Measurements from ENCODE around the gene TAAR2.
"Not testable (repeated sequence)": the region's sequence is repeated elsewhere in the genome, so short reads cannot be mapped to it uniquely, and the experiment has no call there.

TAAR2 gene

DNA sequence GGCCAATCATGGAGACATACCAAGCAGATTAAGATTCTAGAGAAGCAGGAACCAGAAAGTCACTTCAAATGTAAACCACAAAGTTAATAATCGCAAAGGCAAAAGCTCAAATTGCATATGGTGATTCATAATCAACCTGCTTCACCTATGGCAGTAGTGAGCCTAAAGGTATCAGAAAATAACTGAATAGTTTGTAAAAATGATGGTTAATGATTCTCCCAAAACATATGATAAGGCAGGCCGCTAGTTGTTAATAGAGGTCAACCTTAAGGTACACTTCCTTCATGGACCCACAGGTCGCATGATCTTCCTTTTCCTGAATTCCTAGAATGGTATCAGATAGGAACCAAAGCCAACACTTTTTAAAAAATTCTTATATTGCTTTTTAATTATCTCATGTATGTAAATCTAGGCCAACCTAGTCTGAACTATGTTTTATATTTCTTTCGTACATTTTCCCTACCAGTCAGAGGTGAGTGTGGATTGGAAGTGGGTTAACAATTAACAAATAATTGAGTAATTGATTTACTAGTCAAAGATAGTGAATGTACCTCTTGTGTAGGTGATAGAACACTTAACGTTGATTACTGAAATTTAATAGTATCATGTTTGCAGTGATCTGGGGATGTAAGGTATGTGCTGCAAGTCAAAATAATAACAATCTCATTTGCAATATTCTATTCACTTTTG is 16.4 kb downstream of the TAAR2 start:
- Histone ChIP-seq H3K36me3 (ENCODE audit: control insufficient read depth in 1 of 2, insufficient read depth in 2 of 2, low read depth in 1 of 2, low read length in 2 of 2) (no peaks in the 10 kb centered on the region), H3K79me1 (replicated peaks; ENCODE audit: low read length, poor library complexity, severe bottlenecking) (no peaks in the 10 kb centered on the region), H2BK12ac (ENCODE audit: low read length in 2 of 2) (no peak overlapping the region), H3K9ac (ENCODE audit: low read length) (no peak overlapping the region), H3K14ac (ENCODE audit: low read length in 2 of 2) (no peak overlapping the region), H4K91ac (ENCODE audit: low read length) (no peak overlapping the region), H3K4me2 (ENCODE audit: low read length, poor library complexity, severe bottlenecking) (no peak overlapping the region), H3K4me1 (ENCODE audit: control insufficient read depth, insufficient read depth, low read depth, low read length) (peaks cover 3% of the 10 kb centered on the region), H2BK5ac (ENCODE audit: low read depth, low read length, poor library complexity, severe bottlenecking) (no peak overlapping the region), H3K27me3 (ENCODE audit: control insufficient read depth in 1 of 2, insufficient read depth in 1 of 2, low read length in 2 of 2) (peaks cover 0 to 4% of the 10 kb centered on the region in 2 experiments), H4K8ac (ENCODE audit: low read length) (no peak overlapping the region), H2BK15ac (ENCODE audit: low read depth, poor library complexity, severe bottlenecking) (no peak overlapping the region), H3K23ac (ENCODE audit: low read length in 2 of 2) (no peak overlapping the region), H3K27ac (ENCODE audit: low read length, poor library complexity, severe bottlenecking) (no peak overlapping the region), H2AK5ac (ENCODE audit: low read length, severe bottlenecking) (no peak overlapping the region), H2BK120ac (ENCODE audit: low read depth, low read length) (no peak overlapping the region), H3K18ac (ENCODE audit: low read depth in 1 of 2, low read length in 2 of 2) (no peak overlapping the region), H3K4ac (ENCODE audit: low read depth in 1 of 2, low read length in 2 of 2) (no peak overlapping the region), H2AFZ (ENCODE audit: low read depth, low read length) (no peak overlapping the region), H3K4me3 (ENCODE audit: insufficient read depth in 1 of 2, low read depth in 1 of 2, low read length in 2 of 2) (no peak overlapping the region), H3K9me3 (ENCODE audit: control insufficient read depth, low read length) (no peaks in the 10 kb centered on the region)
- DNase-seq, result no peak
- WGBS, result 97% methylated on average over 3 of the region's 5 CpGs

DNA sequence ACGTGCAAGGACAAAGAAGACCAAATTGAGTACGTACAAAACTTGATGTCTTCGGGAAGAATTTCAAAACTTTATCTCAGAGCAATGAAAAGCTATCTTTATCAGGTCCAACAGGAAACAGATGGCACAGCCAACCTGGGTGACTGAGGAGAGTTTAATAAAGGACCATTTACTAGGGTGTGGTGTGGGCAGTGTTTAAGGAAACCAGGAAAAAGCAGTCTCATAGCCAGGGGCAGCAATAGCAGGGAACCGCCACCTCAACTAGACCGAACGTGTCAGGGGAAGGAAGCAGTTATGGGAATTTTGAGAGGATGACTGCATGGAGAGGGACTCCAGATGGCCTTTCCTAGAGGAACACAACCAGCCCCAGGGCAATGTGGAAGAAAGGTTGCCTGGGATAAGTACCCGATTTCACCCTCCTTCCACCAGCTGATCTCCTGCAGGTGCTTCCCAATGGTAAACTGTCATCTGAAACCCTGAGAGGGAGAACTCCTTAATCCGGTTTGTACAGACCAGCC is 19.4 kb downstream of the TAAR2 start:
- H4K8ac ChIP-seq (ENCODE audit: low read length), result no peak overlapping the region
- peaks cover 3% of the 10 kb centered on the region for H3K4me1 ChIP-seq (ENCODE audit: control insufficient read depth, insufficient read depth, low read depth, low read length)
- no peaks in the 10 kb centered on the region for H3K9me3 ChIP-seq (ENCODE audit: control insufficient read depth, low read length)
- no peaks in the 10 kb centered on the region for H3K36me3 ChIP-seq (ENCODE audit: control insufficient read depth in 1 of 2, insufficient read depth in 2 of 2, low read depth in 1 of 2, low read length in 2 of 2)
- WGBS, result 94% methylated on average over 7 of the region's 8 CpGs
- H2BK5ac ChIP-seq (ENCODE audit: low read depth, low read length, poor library complexity, severe bottlenecking), result no peak overlapping the region
- no peak for DNase-seq
- no peak overlapping the region for H4K91ac ChIP-seq (ENCODE audit: low read length)
- H3K4me3 ChIP-seq (ENCODE audit: insufficient read depth in 1 of 2, low read depth in 1 of 2, low read length in 2 of 2), result no peak overlapping the region
- H3K18ac ChIP-seq (ENCODE audit: low read depth in 1 of 2, low read length in 2 of 2), result no peak overlapping the region
- peaks cover 0 to 4% of the 10 kb centered on the region in 2 experiments for H3K27me3 ChIP-seq (ENCODE audit: control insufficient read depth in 1 of 2, insufficient read depth in 1 of 2, low read length in 2 of 2)
- no peak overlapping the region for H2AK5ac ChIP-seq (ENCODE audit: low read length, severe bottlenecking)
- no peak overlapping the region for H3K27ac ChIP-seq (ENCODE audit: low read length, poor library complexity, severe bottlenecking)
- H3K14ac ChIP-seq (ENCODE audit: low read length in 2 of 2), result no peak overlapping the region
- H3K23ac ChIP-seq (ENCODE audit: low read length in 2 of 2), result no peak overlapping the region
- no peak overlapping the region for H3K4ac ChIP-seq (ENCODE audit: low read depth in 1 of 2, low read length in 2 of 2)
- no peak overlapping the region for H2BK15ac ChIP-seq (ENCODE audit: low read depth, poor library complexity, severe bottlenecking)
- H2AFZ ChIP-seq (ENCODE audit: low read depth, low read length), result no peak overlapping the region
- H3K4me2 ChIP-seq (ENCODE audit: low read length, poor library complexity, severe bottlenecking), result no peak overlapping the region
- no peak overlapping the region for H2BK120ac ChIP-seq (ENCODE audit: low read depth, low read length)
- no peak overlapping the region for H3K9ac ChIP-seq (ENCODE audit: low read length)
- no peak overlapping the region for H2BK12ac ChIP-seq (ENCODE audit: low read length in 2 of 2)
- no peaks in the 10 kb centered on the region for H3K79me1 ChIP-seq (replicated peaks; ENCODE audit: low read length, poor library complexity, severe bottlenecking)

DNA sequence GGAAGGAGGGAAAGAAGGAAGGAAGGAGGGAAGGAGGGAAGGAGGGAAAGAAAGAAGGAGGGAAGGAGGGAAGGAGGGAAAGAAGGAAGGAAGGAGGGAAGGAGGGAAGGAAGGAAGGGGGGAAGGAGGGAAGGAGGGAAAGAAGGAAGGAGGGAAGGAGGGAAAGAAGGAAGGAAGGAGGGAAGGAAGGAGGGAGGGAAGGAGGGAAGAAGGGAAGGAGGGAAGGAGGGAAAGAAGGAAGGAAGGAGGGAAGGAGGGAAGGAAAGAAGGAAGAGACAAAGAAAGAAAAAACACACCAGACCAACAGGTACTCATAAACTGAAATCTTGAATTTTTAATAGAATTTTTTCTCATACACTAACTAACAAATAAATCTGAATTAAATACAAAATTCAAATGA is 23.2 kb downstream of the TAAR2 start:
- not testable (repeated sequence) for H4K8ac ChIP-seq (ENCODE audit: low read length); H3K9me3 ChIP-seq (ENCODE audit: control insufficient read depth, low read length); H3K27ac ChIP-seq (ENCODE audit: low read length, poor library complexity, severe bottlenecking); H3K9ac ChIP-seq (ENCODE audit: low read length); H3K36me3 ChIP-seq (ENCODE audit: control insufficient read depth in 1 of 2, insufficient read depth in 2 of 2, low read depth in 1 of 2, low read length in 2 of 2); H3K23ac ChIP-seq (ENCODE audit: low read length in 2 of 2); H2BK5ac ChIP-seq (ENCODE audit: low read depth, low read length, poor library complexity, severe bottlenecking); H3K18ac ChIP-seq (ENCODE audit: low read depth in 1 of 2, low read length in 2 of 2); H3K4me1 ChIP-seq (ENCODE audit: control insufficient read depth, insufficient read depth, low read depth, low read length); H3K14ac ChIP-seq (ENCODE audit: low read length in 2 of 2); H4K91ac ChIP-seq (ENCODE audit: low read length); H2BK15ac ChIP-seq (ENCODE audit: low read depth, poor library complexity, severe bottlenecking); H2AK5ac ChIP-seq (ENCODE audit: low read length, severe bottlenecking); H3K79me1 ChIP-seq (replicated peaks; ENCODE audit: low read length, poor library complexity, severe bottlenecking); H3K27me3 ChIP-seq (ENCODE audit: control insufficient read depth in 1 of 2, insufficient read depth in 1 of 2, low read length in 2 of 2); H3K4me3 ChIP-seq (ENCODE audit: insufficient read depth in 1 of 2, low read depth in 1 of 2, low read length in 2 of 2); H3K4me2 ChIP-seq (ENCODE audit: low read length, poor library complexity, severe bottlenecking); H2BK120ac ChIP-seq (ENCODE audit: low read depth, low read length); H3K4ac ChIP-seq (ENCODE audit: low read depth in 1 of 2, low read length in 2 of 2); H2AFZ ChIP-seq (ENCODE audit: low read depth, low read length); DNase-seq; H2BK12ac ChIP-seq (ENCODE audit: low read length in 2 of 2)

DNA sequence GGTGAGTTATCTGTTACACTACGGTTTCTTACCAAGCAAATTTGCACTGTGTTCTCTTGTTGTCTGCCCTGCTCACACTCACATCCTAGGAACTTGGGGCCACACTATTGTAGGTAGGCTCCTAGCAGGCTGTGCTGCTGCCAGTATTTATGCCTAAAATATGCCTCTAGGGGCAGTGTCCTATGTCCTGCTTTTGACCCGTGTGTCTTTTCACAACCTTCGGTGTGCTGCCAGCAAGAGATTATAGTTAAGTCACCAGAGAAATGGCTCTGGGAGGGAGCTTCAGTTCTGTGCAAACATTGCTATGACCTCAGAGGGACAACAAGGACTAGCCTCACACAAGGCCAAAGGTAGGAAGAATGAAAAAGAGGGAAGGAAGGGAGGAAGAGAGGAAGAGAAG is 25.6 kb downstream of the TAAR2 start:
- H3K27me3 ChIP-seq (ENCODE audit: control insufficient read depth in 1 of 2, insufficient read depth in 1 of 2, low read length in 2 of 2), result no peaks in the 10 kb centered on the region
- no peak overlapping the region for H2BK5ac ChIP-seq (ENCODE audit: low read depth, low read length, poor library complexity, severe bottlenecking)
- no peak overlapping the region for H3K4me3 ChIP-seq (ENCODE audit: insufficient read depth in 1 of 2, low read depth in 1 of 2, low read length in 2 of 2)
- WGBS, result 55% methylated on average over 3 of the region's 3 CpGs
- no peak for DNase-seq
- H4K91ac ChIP-seq (ENCODE audit: low read length), result no peak overlapping the region
- no peak overlapping the region for H3K14ac ChIP-seq (ENCODE audit: low read length in 2 of 2)
- no peak overlapping the region for H3K27ac ChIP-seq (ENCODE audit: low read length, poor library complexity, severe bottlenecking)
- H3K9ac ChIP-seq (ENCODE audit: low read length), result no peak overlapping the region
- no peak overlapping the region for H2BK15ac ChIP-seq (ENCODE audit: low read depth, poor library complexity, severe bottlenecking)
- no peak overlapping the region for H2AFZ ChIP-seq (ENCODE audit: low read depth, low read length)
- H2BK120ac ChIP-seq (ENCODE audit: low read depth, low read length), result no peak overlapping the region
- no peak overlapping the region for H2BK12ac ChIP-seq (ENCODE audit: low read length in 2 of 2)
- H3K4me2 ChIP-seq (ENCODE audit: low read length, poor library complexity, severe bottlenecking), result no peak overlapping the region
- H3K4ac ChIP-seq (ENCODE audit: low read depth in 1 of 2, low read length in 2 of 2), result no peak overlapping the region
- H3K23ac ChIP-seq (ENCODE audit: low read length in 2 of 2), result no peak overlapping the region
- no peak overlapping the region for H3K18ac ChIP-seq (ENCODE audit: low read depth in 1 of 2, low read length in 2 of 2)
- H3K79me1 ChIP-seq (replicated peaks; ENCODE audit: low read length, poor library complexity, severe bottlenecking), result no peaks in the 10 kb centered on the region
- no peaks in the 10 kb centered on the region for H3K36me3 ChIP-seq (ENCODE audit: control insufficient read depth in 1 of 2, insufficient read depth in 2 of 2, low read depth in 1 of 2, low read length in 2 of 2)
- H3K9me3 ChIP-seq (ENCODE audit: control insufficient read depth, low read length), result no peaks in the 10 kb centered on the region
- H2AK5ac ChIP-seq (ENCODE audit: low read length, severe bottlenecking), result no peak overlapping the region
- no peaks in the 10 kb centered on the region for H3K4me1 ChIP-seq (ENCODE audit: control insufficient read depth, insufficient read depth, low read depth, low read length)
- H4K8ac ChIP-seq (ENCODE audit: low read length), result no peak overlapping the region
